Stomach smooth muscle (tissue), 2 donors: ENCODE data around the gene CHP2.
"Not testable (repeated sequence)": the region's sequence is repeated elsewhere in the genome, so short reads cannot be mapped to it uniquely, and the experiment has no call there.

ENCODE experiments used
- H3K27ac ChIP-seq: one replicate; pipeline ENCODE4 v1.7.0; 2013; ENCODE audit warnings: mild to moderate bottlenecking, low read length, inconsistent platforms
- H3K27me3 ChIP-seq, 2 donors: one replicate each; pipeline ENCODE4 v1.7.0; 2013; ENCODE audit warnings: low read length in 2 of 2; ENCODE audit not compliant: insufficient read depth in 2 of 2, control insufficient read depth in 1 of 2
- H3K36me3 ChIP-seq, 2 donors: one replicate each; pipeline ENCODE4 v1.7.0; 2013; ENCODE audit warnings: low read length in 2 of 2; ENCODE audit not compliant: control insufficient read depth in 2 of 2, insufficient read depth in 2 of 2
- H3K4me1 ChIP-seq: one replicate; pipeline ENCODE4 v1.7.0; 2013; ENCODE audit warnings: low read length; ENCODE audit not compliant: control insufficient read depth, insufficient read depth
- H3K4me3 ChIP-seq, 2 donors: one replicate each; pipeline ENCODE4 v1.7.0; 2013; ENCODE audit warnings: low read length in 2 of 2
- H3K9ac ChIP-seq, 2 donors: one replicate each; pipeline ENCODE4 v1.7.0; 2013; ENCODE audit warnings: low read length in 2 of 2, mild to moderate bottlenecking in 1 of 2
- H3K9me3 ChIP-seq, 2 donors: one replicate each; pipeline ENCODE4 v1.7.0; 2013; ENCODE audit warnings: low read length in 2 of 2; ENCODE audit not compliant: control insufficient read depth in 2 of 2
- donor health status: healthy.
- donor health status: Pancreatic carcinoma.

Gene CHP2

GRCh38 chr16:23754594-23755483, at the start of gene CHP2:
TSS of gene CHP2 (plus strand) at chr16:23755026. CDS start at chr16:23755050, 24 bp downstream.
- H3K4me3 ChIP-seq, result peak within 1 kb of the TSS in 1 of 2 donors; percentile 66
- H3K9ac ChIP-seq, result no peak within 1 kb of the TSS
- peaks cover 7% of the 10 kb centered on the region for H3K4me1 ChIP-seq
- H3K36me3 ChIP-seq, result no peaks in the 10 kb centered on the region
- peaks cover 34 to 37% of the 10 kb centered on the region in 2 donors for H3K27me3 ChIP-seq
- H3K27ac ChIP-seq, result no peak within 1 kb of the TSS
- peaks cover 0 to 3% of the 10 kb centered on the region in 2 donors for H3K9me3 ChIP-seq

GRCh38 chr16:23705517-23705902, 49.3 kb upstream of the CHP2 start:
- H3K4me3 ChIP-seq, result no peak overlapping the region

GRCh38 chr16:23706439-23706838, 48.4 kb upstream of the CHP2 start:
- H3K9ac ChIP-seq, result no peak overlapping the region

More at GRCh38 chr16:23705517-23705902, 49.3 kb upstream of the CHP2 start:
- H3K9ac ChIP-seq, result no peak overlapping the region
- H3K27ac ChIP-seq, result no peak overlapping the region
- no peaks in the 10 kb centered on the region for H3K4me1 ChIP-seq
- no peaks in the 10 kb centered on the region for H3K36me3 ChIP-seq
- peaks cover 16 to 24% of the 10 kb centered on the region in 2 donors for H3K9me3 ChIP-seq
- peaks cover 0 to 6% of the 10 kb centered on the region in 2 donors for H3K27me3 ChIP-seq

GRCh38 chr16:23709536-23709935, 45.3 kb upstream of the CHP2 start:
- Histone ChIP-seq H3K4me1 (no peaks in the 10 kb centered on the region), H3K36me3 (no peaks in the 10 kb centered on the region), H3K27ac (no peak overlapping the region), H3K4me3 (no peak overlapping the region), H3K27me3 (peaks cover 9 to 26% of the 10 kb centered on the region in 2 donors), H3K9me3 (peaks cover 18 to 25% of the 10 kb centered on the region in 2 donors), H3K9ac (no peak overlapping the region)

More at GRCh38 chr16:23706439-23706838, 48.4 kb upstream of the CHP2 start:
- peaks cover 18 to 30% of the 10 kb centered on the region in 2 donors for H3K9me3 ChIP-seq
- H3K27me3 ChIP-seq, result peaks cover 2 to 4% of the 10 kb centered on the region in 2 donors
- no peak overlapping the region for H3K27ac ChIP-seq
- H3K4me1 ChIP-seq, result no peaks in the 10 kb centered on the region
- no peak overlapping the region for H3K4me3 ChIP-seq
- H3K36me3 ChIP-seq, result no peaks in the 10 kb centered on the region

- H3K4me1 ChIP-seq, result no peaks in the 10 kb centered on the region
- no peak overlapping the region for H3K4me3 ChIP-seq
- peaks cover 18 to 25% of the 10 kb centered on the region in 2 donors for H3K9me3 ChIP-seq
- H3K36me3 ChIP-seq, result no peaks in the 10 kb centered on the region
- H3K9ac ChIP-seq, result no peak overlapping the region
- peaks cover 10 to 26% of the 10 kb centered on the region in 2 donors for H3K27me3 ChIP-seq
- H3K27ac ChIP-seq, result no peak overlapping the region
Measured at GRCh38 chr16:23710008-23710407, 44.8 kb upstream of the CHP2 start.

- Histone ChIP-seq H3K4me1 (no peaks in the 10 kb centered on the region), H3K9ac (no peak overlapping the region), H3K36me3 (no peaks in the 10 kb centered on the region), H3K4me3 (no peak overlapping the region), H3K27ac (no peak overlapping the region), H3K9me3 (peaks cover 18 to 25% of the 10 kb centered on the region in 2 donors), H3K27me3 (peaks cover 10 to 26% of the 10 kb centered on the region in 2 donors)
Measured at GRCh38 chr16:23710504-23710903, 44.3 kb upstream of the CHP2 start.

- Histone ChIP-seq H3K27me3 (peaks cover 9 to 26% of the 10 kb centered on the region in 2 donors), H3K9ac (no peak overlapping the region), H3K4me3 (no peak overlapping the region)
Measured at GRCh38 chr16:23711785-23712184, 43.0 kb upstream of the CHP2 start.

GRCh38 chr16:23712976-23713375, 41.9 kb upstream of the CHP2 start, which contains the start of gene ERN2:
TSS of gene ERN2 (minus strand) at chr16:23713222. CDS start at chr16:23713187, 35 bp downstream.
- Histone ChIP-seq H3K27me3 (peaks cover 10 to 26% of the 10 kb centered on the region in 2 donors), H3K4me3 (no peak within 1 kb of the TSS), H3K4me1 (no peaks in the 10 kb centered on the region), H3K27ac (no peak within 1 kb of the TSS), H3K9me3 (peaks cover 18 to 22% of the 10 kb centered on the region in 2 donors), H3K36me3 (no peaks in the 10 kb centered on the region), H3K9ac (no peak within 1 kb of the TSS)

More at GRCh38 chr16:23711785-23712184, 43.0 kb upstream of the CHP2 start:
- H3K36me3 ChIP-seq, result no peaks in the 10 kb centered on the region
- H3K27ac ChIP-seq, result no peak overlapping the region
- H3K9me3 ChIP-seq, result peaks cover 18 to 22% of the 10 kb centered on the region in 2 donors
- H3K4me1 ChIP-seq, result no peaks in the 10 kb centered on the region

- Histone ChIP-seq H3K4me3 (no peak overlapping the region), H3K36me3 (no peaks in the 10 kb centered on the region), H3K27ac (no peak overlapping the region), H3K9me3 (no peaks in the 10 kb centered on the region), H3K4me1 (no peaks in the 10 kb centered on the region), H3K27me3 (peaks cover 10 to 24% of the 10 kb centered on the region in 2 donors), H3K9ac (no peak overlapping the region)
Measured at GRCh38 chr16:23716484-23716883, 38.3 kb upstream of the CHP2 start.

- H3K27me3 ChIP-seq, H3K4me1 ChIP-seq, H3K36me3 ChIP-seq, H3K9ac ChIP-seq, H3K9me3 ChIP-seq, H3K27ac ChIP-seq, H3K4me3 ChIP-seq: not testable (repeated sequence)
Measured at GRCh38 chr16:23722613-23723240, 32.1 kb upstream of the CHP2 start.
